Activated CD4-positive, CD25-positive, alpha-beta regulatory T cell treated with anti-CD3 and anti-CD28 coated beads, Interleukin-2, amount 50 U/mL, for 16 hours (primary cell): ENCODE results near the gene ATG2B.

ENCODE experiments used
- DNase-seq: peaks from one replicate; pipeline ENCODE4 v3.0.0-alpha.2; 2020; ENCODE audit warnings: low read depth, low spot score

Gene ATG2B, protein sequence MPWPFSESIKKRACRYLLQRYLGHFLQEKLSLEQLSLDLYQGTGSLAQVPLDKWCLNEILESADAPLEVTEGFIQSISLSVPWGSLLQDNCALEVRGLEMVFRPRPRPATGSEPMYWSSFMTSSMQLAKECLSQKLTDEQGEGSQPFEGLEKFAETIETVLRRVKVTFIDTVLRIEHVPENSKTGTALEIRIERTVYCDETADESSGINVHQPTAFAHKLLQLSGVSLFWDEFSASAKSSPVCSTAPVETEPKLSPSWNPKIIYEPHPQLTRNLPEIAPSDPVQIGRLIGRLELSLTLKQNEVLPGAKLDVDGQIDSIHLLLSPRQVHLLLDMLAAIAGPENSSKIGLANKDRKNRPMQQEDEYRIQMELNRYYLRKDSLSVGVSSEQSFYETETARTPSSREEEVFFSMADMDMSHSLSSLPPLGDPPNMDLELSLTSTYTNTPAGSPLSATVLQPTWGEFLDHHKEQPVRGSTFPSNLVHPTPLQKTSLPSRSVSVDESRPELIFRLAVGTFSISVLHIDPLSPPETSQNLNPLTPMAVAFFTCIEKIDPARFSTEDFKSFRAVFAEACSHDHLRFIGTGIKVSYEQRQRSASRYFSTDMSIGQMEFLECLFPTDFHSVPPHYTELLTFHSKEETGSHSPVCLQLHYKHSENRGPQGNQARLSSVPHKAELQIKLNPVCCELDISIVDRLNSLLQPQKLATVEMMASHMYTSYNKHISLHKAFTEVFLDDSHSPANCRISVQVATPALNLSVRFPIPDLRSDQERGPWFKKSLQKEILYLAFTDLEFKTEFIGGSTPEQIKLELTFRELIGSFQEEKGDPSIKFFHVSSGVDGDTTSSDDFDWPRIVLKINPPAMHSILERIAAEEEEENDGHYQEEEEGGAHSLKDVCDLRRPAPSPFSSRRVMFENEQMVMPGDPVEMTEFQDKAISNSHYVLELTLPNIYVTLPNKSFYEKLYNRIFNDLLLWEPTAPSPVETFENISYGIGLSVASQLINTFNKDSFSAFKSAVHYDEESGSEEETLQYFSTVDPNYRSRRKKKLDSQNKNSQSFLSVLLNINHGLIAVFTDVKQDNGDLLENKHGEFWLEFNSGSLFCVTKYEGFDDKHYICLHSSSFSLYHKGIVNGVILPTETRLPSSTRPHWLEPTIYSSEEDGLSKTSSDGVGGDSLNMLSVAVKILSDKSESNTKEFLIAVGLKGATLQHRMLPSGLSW (N-terminal part only)

GRCh38 chr14:96362965-96363750 is at the start of gene ATG2B, which contains the start of gene GSKIP:
Gene ATG2B, minus strand, starts transcription at chr14:96363341. Its CDS starts 365 bp downstream, at chr14:96362976.
Gene GSKIP, plus strand, starts transcription at chr14:96363526. Its CDS starts 18,722 bp downstream, at chr14:96382248.
- peak; percentile 97 for DNase-seq

DNA sequence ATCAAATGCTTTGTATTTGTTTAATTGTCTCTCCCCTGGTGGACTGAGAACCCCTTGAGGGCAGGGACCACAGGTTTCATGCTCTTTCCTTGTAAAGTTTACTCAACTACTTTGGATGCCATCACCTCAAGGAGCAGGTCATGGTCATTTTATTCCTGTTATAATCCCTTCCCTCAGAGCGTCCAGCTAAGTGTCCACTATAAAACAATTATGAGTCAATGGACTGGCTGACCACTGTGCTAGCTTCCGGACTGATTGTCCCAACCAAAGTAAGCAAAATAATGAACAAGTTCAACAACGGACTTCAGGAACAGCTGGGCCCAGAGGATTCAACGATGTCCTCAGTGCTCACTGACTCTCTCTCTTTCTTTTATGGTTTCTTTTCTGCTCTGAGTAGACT is 47.0 kb upstream of the ATG2B start:
- no peak for DNase-seq

- DNase-seq: no peak
Observed at GRCh38 chr14:96409701-96410100, 46.6 kb upstream of the ATG2B start.

GRCh38 chr14:96408608-96409007 is 45.5 kb upstream of the ATG2B start:
- DNase-seq: no peak

DNA sequence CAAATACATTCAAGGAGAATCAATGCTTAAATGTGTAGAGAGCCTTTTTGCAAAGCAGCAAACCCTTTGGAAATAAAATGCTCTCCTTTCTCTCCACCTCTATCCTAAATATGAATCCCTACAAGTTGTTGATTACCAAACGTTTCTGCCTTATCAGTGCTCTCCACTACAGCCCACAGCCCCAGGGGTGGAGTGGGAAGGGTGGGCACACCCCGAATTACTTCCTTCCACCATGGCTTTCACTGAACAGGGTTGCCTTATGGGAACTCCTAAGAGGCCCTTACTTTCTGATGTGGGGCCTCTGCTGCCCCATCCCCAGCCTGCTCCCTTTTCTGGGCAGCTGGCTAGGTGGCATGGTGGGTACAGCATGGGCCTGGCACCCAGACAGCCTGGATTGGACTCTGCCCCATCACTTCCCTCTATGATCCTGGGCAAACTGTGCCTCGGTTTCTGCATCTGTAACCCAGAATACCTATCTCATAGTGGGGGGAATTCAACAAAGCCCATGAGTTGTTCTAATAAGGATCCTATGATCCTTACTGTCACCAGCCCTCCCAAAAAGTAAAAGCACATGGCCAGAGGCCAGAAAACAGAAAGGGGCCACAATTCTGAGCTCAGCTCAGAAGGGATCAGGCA is 44.9 kb upstream of the ATG2B start:
- no peak for DNase-seq

- no peak for DNase-seq
Observed at GRCh38 chr14:96405677-96406076, 42.5 kb upstream of the ATG2B start.

DNA sequence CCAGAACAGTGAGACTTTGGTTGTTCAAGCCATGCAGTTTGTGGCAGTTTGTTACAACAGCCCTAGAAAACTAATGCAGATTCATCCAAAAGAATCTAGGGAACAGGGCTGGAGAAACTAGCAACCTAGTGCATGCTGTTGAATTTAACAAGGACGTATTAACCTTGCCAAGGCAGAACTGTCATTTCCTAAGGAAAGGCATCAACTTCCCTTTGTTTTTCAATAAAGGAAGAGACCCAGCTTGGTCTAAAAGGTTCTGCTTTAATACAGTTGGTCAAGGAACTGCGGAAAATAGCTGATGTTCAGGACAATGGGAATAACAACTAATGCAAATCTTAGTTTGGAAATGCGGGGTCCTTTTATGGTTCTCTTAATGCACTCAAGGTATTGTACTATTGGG is 40.3 kb upstream of the ATG2B start:
- DNase-seq: no peak

- DNase-seq: no peak
Observed at GRCh38 chr14:96400495-96400894, 37.4 kb upstream of the ATG2B start.

GRCh38 chr14:96399405-96399804 is 36.3 kb upstream of the ATG2B start:
- no peak for DNase-seq

DNA sequence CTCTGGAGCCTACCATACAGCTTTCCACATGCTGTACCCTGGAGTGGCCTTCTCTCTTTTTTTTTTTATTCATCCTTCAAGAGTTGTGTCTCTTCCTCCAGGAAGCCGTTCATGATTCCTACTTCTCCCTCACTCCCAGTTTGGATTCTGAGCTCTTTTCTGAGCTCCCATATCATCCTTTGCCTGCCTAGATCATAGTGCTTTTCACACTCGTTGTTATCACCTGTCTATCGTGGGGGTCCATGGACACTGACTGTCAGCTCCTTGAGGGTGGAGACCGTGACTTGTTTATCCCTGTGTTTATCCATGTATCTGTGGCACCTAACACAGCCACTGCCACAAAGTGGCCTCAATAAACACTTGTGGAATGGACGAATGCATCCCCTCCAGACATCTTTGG is 35.8 kb upstream of the ATG2B start:
- no peak for DNase-seq

DNA sequence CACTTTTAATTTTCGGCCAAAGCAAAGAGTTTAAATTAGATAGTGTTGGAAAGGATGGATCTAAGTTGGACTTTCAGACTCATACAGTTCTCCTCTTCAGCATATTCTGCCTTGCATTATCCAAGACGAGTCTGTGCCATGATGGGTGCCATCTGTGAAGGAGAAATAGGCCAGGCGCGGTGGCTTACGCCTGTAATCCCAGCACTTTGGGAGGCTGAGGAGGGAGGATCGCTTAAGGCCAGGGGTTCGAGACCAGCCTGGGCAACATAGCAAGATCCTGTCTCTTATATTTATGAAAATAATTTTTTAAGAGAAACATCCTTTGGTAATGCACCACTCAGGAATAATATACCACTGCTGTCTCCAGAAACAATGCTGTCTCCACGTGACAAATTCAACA is 35.3 kb upstream of the ATG2B start:
- DNase-seq: no peak

DNA sequence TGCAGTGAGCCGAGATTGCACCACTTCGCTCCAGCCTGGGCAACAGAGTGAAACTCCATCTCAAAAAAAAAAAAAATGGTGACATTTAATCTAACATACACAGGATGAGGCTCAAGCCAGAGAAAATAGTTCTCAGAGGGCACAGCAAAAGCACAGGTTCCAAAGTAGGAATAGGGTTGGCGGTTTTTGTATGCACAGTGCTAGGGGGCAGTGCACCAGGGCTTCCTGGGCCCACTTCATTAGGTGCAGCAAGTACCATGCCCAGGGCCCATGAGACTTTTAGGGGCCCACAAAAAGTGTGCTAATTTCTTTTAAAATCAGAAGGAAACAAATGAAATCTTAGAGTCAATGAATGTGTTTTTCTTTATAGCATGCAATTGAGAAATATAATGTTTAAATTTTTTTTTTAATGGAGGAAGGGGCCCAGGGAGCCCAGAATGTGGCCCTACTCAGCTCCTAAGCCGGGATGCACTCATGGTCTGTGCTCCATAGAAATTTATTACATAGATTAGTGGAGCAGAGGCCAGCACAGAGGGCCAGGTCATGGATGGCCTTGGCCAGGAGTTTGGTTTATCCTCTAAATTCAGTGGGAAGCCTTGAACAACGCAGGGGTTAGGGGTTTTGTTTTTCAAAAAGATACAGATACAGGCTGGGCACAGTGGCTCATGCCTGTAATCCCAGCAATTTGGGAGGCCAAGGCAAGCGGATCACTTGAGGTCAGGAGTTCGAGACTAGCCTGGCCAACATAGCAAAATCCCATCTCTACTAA is 31.1 kb upstream of the ATG2B start:
- no peak for DNase-seq

- DNase-seq: no peak
Observed at GRCh38 chr14:96393071-96393691, 30.0 kb upstream of the ATG2B start.

DNA sequence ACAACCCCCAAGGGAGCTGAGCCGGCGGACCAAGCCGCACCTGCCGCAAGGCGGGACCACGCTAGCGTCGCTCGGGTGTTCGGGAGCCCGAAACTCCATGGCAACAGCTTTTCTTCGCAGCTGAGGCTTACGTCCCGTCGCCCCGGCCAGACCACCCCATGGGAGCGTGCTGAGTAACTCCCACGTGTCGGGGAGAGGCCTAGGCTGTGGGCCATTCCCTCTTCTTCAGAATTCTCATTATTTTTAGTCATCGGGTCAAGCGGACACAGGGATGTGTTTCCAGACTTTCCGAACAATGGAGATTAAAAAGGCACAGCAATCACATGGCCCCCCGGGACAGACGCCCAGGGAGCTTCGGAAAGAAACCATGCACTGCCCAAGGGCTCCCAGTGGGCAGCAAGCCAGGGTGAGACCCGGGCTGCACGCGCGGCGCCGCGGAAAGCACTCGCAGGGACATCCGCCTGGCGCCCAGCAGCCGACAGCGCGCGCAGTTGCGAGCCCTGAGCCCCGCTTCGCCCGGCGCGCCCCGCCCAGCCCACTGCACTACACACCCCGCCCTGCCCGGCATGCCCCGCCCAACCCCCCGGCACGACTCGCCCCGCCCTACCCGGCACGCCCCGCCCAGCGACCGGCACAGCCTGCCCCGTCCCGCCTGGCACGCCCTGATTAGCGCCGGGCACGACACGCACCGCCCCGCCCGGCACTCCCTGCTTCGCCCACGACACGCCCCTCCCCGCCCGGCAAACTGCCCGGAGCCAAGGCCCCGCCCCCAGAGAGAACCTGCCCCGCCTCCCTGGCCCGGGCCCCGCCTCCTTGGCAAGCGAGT is 28.4 kb upstream of the ATG2B start:
- peak; percentile 99 for DNase-seq

GRCh38 chr14:96390965-96391292 is 27.8 kb upstream of the ATG2B start:
- no peak for DNase-seq

- DNase-seq: no peak
Observed at GRCh38 chr14:96385385-96385784, 22.2 kb upstream of the ATG2B start.

- no peak for DNase-seq
Observed at GRCh38 chr14:96384740-96385139, 21.6 kb upstream of the ATG2B start.

- DNase-seq: no peak
Observed at GRCh38 chr14:96384053-96384452, 20.9 kb upstream of the ATG2B start.

DNA sequence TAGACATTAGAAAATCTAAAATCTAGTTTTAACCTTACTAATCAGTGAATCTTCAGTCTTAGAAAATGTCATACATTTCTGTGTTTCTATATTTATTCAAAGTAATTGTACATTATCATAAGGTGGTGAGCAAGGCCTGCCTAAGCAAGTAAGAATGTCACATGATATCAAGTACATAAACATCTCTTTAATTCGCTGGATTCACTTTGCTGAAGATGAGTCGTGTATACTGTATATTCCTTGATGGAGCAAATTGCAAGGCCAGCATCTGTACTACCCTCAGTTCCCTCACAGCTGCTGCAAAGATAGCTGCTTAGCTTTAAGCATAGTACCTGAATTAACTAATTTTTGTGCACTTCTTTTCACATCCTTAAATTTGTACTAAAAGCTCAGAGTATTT is 20.3 kb upstream of the ATG2B start:
- DNase-seq: no peak
